Measurements from ENCODE around the gene CELF4.
A peak's percentile ranks its signal among the peaks of the same experiment; 100 is the strongest.

The CELF4 gene

DNA sequence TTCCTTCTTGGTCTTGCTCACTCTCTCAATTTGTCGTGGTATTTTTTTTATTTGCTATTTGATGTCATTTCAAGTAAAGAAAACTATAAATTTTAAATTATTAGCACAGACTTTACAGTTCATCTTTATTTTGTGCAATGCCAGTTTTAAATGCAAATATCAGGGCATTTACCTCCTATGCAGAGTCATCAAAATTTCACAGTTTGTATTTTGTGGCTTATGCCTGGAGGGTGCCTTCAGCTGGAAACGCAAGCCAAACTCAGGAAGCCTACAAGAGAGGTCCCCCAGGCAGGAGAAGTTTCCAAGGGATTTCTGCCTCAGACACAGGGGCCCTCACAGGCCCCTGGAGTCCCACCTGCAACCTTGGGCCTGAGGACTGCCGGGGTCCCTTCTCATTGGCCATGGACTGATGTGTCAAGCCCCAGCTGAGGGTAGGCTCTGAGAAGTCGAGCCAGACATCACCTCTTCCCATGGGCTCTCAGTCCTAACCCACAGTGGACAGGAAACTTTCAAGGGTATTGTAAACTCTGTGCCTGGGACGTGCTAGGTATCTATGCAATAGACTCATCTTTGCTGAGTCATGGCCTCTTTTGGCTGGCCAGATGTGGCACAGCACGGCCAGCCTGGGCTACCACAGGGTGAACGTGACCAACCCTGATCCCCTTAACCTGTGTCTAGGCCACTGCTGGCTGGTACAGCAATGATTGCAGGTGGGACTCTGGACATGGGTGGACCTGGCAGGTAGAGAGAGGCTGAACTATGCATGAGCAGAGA, 236.5 kb downstream of the CELF4 start:
- no peak overlapping the region for H3K9ac ChIP-seq
- H3K27me3 ChIP-seq (ENCODE audit: control insufficient read depth, insufficient read depth, low read length): no peaks in the 10 kb centered on the region
- H3K4me2 ChIP-seq (ENCODE audit: low read length): no peak overlapping the region
- no peaks in the 10 kb centered on the region for H3K9me3 ChIP-seq (ENCODE audit: control insufficient read depth, low read length)
- H3K4me3 ChIP-seq (ENCODE audit: low read depth, low read length): no peak overlapping the region
- no peaks in the 10 kb centered on the region for H3K4me1 ChIP-seq
- no peak overlapping the region for H3K27ac ChIP-seq
- H3K79me2 ChIP-seq: no peaks in the 10 kb centered on the region
- H2AFZ ChIP-seq: no peak overlapping the region
- H3K36me3 ChIP-seq (ENCODE audit: control insufficient read depth, insufficient read depth, low read length): no peaks in the 10 kb centered on the region
- TF ChIP-seq, protein P1, sequence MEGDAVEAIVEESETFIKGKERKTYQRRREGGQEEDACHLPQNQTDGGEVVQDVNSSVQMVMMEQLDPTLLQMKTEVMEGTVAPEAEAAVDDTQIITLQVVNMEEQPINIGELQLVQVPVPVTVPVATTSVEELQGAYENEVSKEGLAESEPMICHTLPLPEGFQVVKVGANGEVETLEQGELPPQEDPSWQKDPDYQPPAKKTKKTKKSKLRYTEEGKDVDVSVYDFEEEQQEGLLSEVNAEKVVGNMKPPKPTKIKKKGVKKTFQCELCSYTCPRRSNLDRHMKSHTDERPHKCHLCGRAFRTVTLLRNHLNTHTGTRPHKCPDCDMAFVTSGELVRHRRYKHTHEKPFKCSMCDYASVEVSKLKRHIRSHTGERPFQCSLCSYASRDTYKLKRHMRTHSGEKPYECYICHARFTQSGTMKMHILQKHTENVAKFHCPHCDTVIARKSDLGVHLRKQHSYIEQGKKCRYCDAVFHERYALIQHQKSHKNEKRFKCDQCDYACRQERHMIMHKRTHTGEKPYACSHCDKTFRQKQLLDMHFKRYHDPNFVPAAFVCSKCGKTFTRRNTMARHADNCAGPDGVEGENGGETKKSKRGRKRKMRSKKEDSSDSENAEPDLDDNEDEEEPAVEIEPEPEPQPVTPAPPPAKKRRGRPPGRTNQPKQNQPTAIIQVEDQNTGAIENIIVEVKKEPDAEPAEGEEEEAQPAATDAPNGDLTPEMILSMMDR (IDR thresholded peaks at IDR 0.05): no peak

DNA sequence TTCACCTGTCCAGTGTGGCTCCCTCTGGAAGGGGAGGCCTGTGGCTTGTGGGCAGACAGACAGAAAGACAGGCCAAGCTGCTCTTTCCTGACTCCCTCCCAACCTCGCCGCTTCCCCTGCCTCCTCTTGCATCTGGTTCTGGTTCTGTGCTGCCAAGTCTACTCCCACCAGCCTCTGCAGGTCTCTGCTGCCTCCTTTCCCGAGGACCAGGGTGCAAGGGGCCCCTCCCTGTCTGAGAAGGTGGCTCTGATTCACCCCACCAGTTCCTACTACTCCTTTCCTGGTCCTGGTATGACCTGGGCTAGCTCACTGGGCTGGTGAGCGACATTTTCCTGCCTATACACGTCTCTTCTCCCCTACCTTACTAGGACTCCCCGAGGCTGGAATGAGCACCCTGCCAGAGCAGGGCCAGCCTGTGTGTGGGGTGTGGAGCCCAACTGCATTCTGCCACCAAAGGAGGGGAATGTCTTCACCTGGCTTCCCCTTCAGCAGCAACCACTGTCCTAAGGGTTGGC, 238.5 kb downstream of the CELF4 start:
- TF ChIP-seq, protein P1 (IDR thresholded peaks at IDR 0.05): no peak
- Histone ChIP-seq H3K79me2 (no peaks in the 10 kb centered on the region), H3K4me1 (no peaks in the 10 kb centered on the region), H2AFZ (no peak overlapping the region), H3K27ac (no peak overlapping the region), H3K36me3 (ENCODE audit: control insufficient read depth, insufficient read depth, low read length) (no peaks in the 10 kb centered on the region), H3K9me3 (ENCODE audit: control insufficient read depth, low read length) (no peaks in the 10 kb centered on the region), H3K27me3 (ENCODE audit: control insufficient read depth, insufficient read depth, low read length) (no peaks in the 10 kb centered on the region), H3K9ac (no peak overlapping the region), H3K4me2 (ENCODE audit: low read length) (no peak overlapping the region), H3K4me3 (ENCODE audit: low read depth, low read length) (no peak overlapping the region)

DNA sequence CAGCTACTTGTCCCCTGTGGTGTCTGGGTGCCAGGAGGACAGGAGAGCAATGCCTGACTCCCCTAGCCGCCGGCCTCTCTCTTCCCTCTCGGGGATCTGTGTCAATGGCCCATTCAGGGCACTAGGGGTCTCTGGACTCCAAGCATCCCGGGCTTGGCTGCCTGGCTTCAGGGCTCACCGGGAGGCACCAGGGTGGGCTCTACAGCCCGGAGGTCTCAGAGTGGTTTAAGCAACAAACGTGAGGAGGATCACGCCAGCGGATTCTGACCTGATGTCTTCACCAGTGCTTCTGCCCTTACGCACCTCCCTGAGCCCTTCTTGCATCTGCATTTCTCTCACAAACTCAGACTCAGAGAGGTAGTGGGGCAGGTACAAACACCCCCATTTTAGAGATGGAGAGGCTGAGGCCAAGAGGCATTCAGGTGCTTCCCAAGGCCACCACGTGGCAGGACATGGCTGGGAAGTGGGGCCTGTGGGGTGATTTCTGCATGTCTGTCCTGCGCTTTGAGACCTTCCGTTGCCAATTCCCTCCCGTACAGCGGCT, 243.0 kb downstream of the CELF4 start:
- TF ChIP-seq, protein P1 (IDR thresholded peaks at IDR 0.05): peak; percentile 62
- H3K9ac ChIP-seq: no peak overlapping the region

GRCh38 chr18:37321582-37322491, 243.8 kb downstream of the CELF4 start:
- TF ChIP-seq, protein P1 (IDR thresholded peaks at IDR 0.05): no peak
- H3K27ac ChIP-seq: no peak overlapping the region
- no peak overlapping the region for H3K9ac ChIP-seq
- H3K4me2 ChIP-seq (ENCODE audit: low read length): no peak overlapping the region
- H3K27me3 ChIP-seq (ENCODE audit: control insufficient read depth, insufficient read depth, low read length): no peaks in the 10 kb centered on the region
- H3K36me3 ChIP-seq (ENCODE audit: control insufficient read depth, insufficient read depth, low read length): no peaks in the 10 kb centered on the region
- no peaks in the 10 kb centered on the region for H3K79me2 ChIP-seq
- H3K9me3 ChIP-seq (ENCODE audit: control insufficient read depth, low read length): no peaks in the 10 kb centered on the region
- no peaks in the 10 kb centered on the region for H3K4me1 ChIP-seq
- H2AFZ ChIP-seq: no peak overlapping the region
- no peak overlapping the region for H3K4me3 ChIP-seq (ENCODE audit: low read depth, low read length)

More for the DNA sequence above, 243.0 kb downstream of the CELF4 start:
- Histone ChIP-seq H3K4me3 (ENCODE audit: low read depth, low read length) (no peak overlapping the region), H2AFZ (no peak overlapping the region), H3K9me3 (ENCODE audit: control insufficient read depth, low read length) (no peaks in the 10 kb centered on the region), H3K36me3 (ENCODE audit: control insufficient read depth, insufficient read depth, low read length) (no peaks in the 10 kb centered on the region), H3K79me2 (no peaks in the 10 kb centered on the region), H3K27ac (no peak overlapping the region), H3K4me1 (no peaks in the 10 kb centered on the region), H3K4me2 (ENCODE audit: low read length) (no peak overlapping the region), H3K27me3 (ENCODE audit: control insufficient read depth, insufficient read depth, low read length) (no peaks in the 10 kb centered on the region)
